ENCODE data around the gene LAMA1.

GRCh38 chr18:7139409-7139808, 21.8 kb upstream of the LAMA1 start:
- no peak for TF ChIP-seq CTCF (IDR thresholded peaks at IDR 0.05; ENCODE audit: control extremely low read depth in 1 of 3, insufficient read depth in 1 of 3, low read depth in 1 of 3, low read length in 3 of 3)
- no peak for TF ChIP-seq EP300 (IDR thresholded peaks at IDR 0.05; ENCODE audit: borderline replicate concordance in 1 of 2, low read depth in 2 of 2, low read length in 2 of 2)
- TF ChIP-seq YY1 (IDR thresholded peaks at IDR 0.05; ENCODE audit: low read depth, low read length) = no peak
- no peak for TF ChIP-seq CHD2 (IDR thresholded peaks at IDR 0.05; ENCODE audit: low read length)
- no peak for TF ChIP-seq RAD21 (IDR thresholded peaks at IDR 0.05 in 1 of 2, conservative IDR thresholded peaks at IDR 0.05 in 1 of 2; ENCODE audit: low read depth in 2 of 2, low read length in 2 of 2)
- no peak for TF ChIP-seq SIX5 (IDR thresholded peaks at IDR 0.05; ENCODE audit: low read depth, low read length)
- no peak for TF ChIP-seq NRF1 (IDR thresholded peaks at IDR 0.05; ENCODE audit: low read depth, low read length)
- no peak for TF ChIP-seq RFX5 (IDR thresholded peaks at IDR 0.05; ENCODE audit: borderline replicate concordance, low read depth, low read length)

All from H1 (cell line).